Gastrocnemius medialis (tissue), 4 donors: Measurements from ENCODE around the gene NBEA.

ENCODE experiments used
- CTCF ChIP-seq, 5 experiments: fragments of 450-650 bp in 3 of 5; fragments of 200-600 bp in 2 of 5; sonication (generic) in 2 of 5; IDR thresholded peaks in 4 of 5; conservative IDR thresholded peaks in 1 of 5; 1 replicate in 4 of 5; 2 replicates in 1 of 5; pipeline ENCODE4 v1.5.1; 2016 to 2019; ENCODE audit warnings: antibody characterized with exemption in 5 of 5, mild to moderate bottlenecking in 3 of 5, moderate library complexity in 3 of 5
- POLR2A ChIP-seq, 2 donors: fragments of 450-650 bp; IDR thresholded peaks; one replicate each; pipeline ENCODE4 v1.6.1; 2017; ENCODE audit warnings: antibody characterized with exemption in 2 of 2, mild to moderate bottlenecking in 2 of 2, moderate library complexity in 2 of 2

GRCh38 chr13:35392768-35393167, 450.7 kb downstream of the NBEA start:
- TF ChIP-seq POLR2A (IDR thresholded peaks at IDR 0.05) = no peak
- no peak for TF ChIP-seq CTCF (IDR thresholded peaks at IDR 0.05 in 4 of 5, conservative IDR thresholded peaks at IDR 0.05 in 1 of 5)
